Muscle layer of colon (tissue), 2 donors: ENCODE measurements around the gene SYT3.
"Not testable (repeated sequence)": the region's sequence is repeated elsewhere in the genome, so short reads cannot be mapped to it uniquely, and the experiment has no call there.

ENCODE experiments used
- H3K27ac ChIP-seq: one replicate; pipeline ENCODE4 v1.7.0; 2013; ENCODE audit warnings: low read depth, mild to moderate bottlenecking, low read length, moderate library complexity
- H3K27me3 ChIP-seq, 2 donors: one replicate each; pipeline ENCODE4 v1.7.0; 2013; ENCODE audit warnings: low read length in 2 of 2, mild to moderate bottlenecking in 2 of 2; ENCODE audit not compliant: insufficient read depth in 2 of 2, control insufficient read depth in 1 of 2
- H3K36me3 ChIP-seq: one replicate; pipeline ENCODE4 v1.7.0; 2013; ENCODE audit warnings: mild to moderate bottlenecking, low read length; ENCODE audit not compliant: insufficient read depth
- H3K4me1 ChIP-seq: one replicate; pipeline ENCODE4 v1.7.0; 2013; ENCODE audit warnings: mild to moderate bottlenecking, low read length; ENCODE audit not compliant: insufficient read depth
- H3K4me3 ChIP-seq, 2 donors: one replicate each; pipeline ENCODE4 v1.7.0; 2013; ENCODE audit warnings: low read length in 2 of 2, low read depth in 1 of 2, mild to moderate bottlenecking in 1 of 2, moderate library complexity in 1 of 2
- H3K9ac ChIP-seq: one replicate; pipeline ENCODE4 v1.7.0; 2013; ENCODE audit warnings: low read length
- H3K9me3 ChIP-seq: one replicate; pipeline ENCODE4 v1.7.0; 2013; ENCODE audit warnings: mild to moderate bottlenecking, low read length
- donor health status: abdominal sarcoma.
- donor health status: Adenocarcinoma of cecum.

The SYT3 gene

GRCh38 chr19:50628551-50628950, 11.1 kb downstream of the SYT3 start:
- H3K4me3 ChIP-seq, result no peak overlapping the region
- no peaks in the 10 kb centered on the region for H3K36me3 ChIP-seq
- H3K27me3 ChIP-seq, result peaks cover 0 to 3% of the 10 kb centered on the region in 2 donors

GRCh38 chr19:50628146-50628545, 11.5 kb downstream of the SYT3 start:
- Histone ChIP-seq H3K9me3 (no peaks in the 10 kb centered on the region), H3K27me3 (peaks cover 0 to 3% of the 10 kb centered on the region in 2 donors)

More at GRCh38 chr19:50628551-50628950, 11.1 kb downstream of the SYT3 start:
- no peak overlapping the region for H3K9ac ChIP-seq
- H3K4me1 ChIP-seq, result no peaks in the 10 kb centered on the region
- no peak overlapping the region for H3K27ac ChIP-seq
- H3K9me3 ChIP-seq, result peaks cover 3% of the 10 kb centered on the region

GRCh38 chr19:50626795-50627194, 12.9 kb downstream of the SYT3 start:
- Histone ChIP-seq H3K4me1 (no peaks in the 10 kb centered on the region), H3K9me3 (no peaks in the 10 kb centered on the region), H3K27me3 (no peaks in the 10 kb centered on the region), H3K36me3 (no peaks in the 10 kb centered on the region), H3K4me3 (no peak overlapping the region), H3K27ac (no peak overlapping the region), H3K9ac (no peak overlapping the region)

More at GRCh38 chr19:50628146-50628545, 11.5 kb downstream of the SYT3 start:
- Histone ChIP-seq H3K36me3 (no peaks in the 10 kb centered on the region), H3K4me3 (no peak overlapping the region), H3K27ac (no peak overlapping the region), H3K9ac (no peak overlapping the region), H3K4me1 (no peaks in the 10 kb centered on the region)

- H3K9ac ChIP-seq, result no peak overlapping the region
- H3K27me3 ChIP-seq, result no peaks in the 10 kb centered on the region
- no peaks in the 10 kb centered on the region for H3K9me3 ChIP-seq
- H3K4me3 ChIP-seq, result no peak overlapping the region
- H3K4me1 ChIP-seq, result no peaks in the 10 kb centered on the region
- H3K36me3 ChIP-seq, result no peaks in the 10 kb centered on the region
- H3K27ac ChIP-seq, result no peak overlapping the region
These were observed 13.7 kb downstream of the SYT3 start for GRCh38 chr19:50626011-50626410.

- Histone ChIP-seq H3K4me1 (no peaks in the 10 kb centered on the region), H3K9ac (no peak overlapping the region), H3K27me3 (no peaks in the 10 kb centered on the region), H3K36me3 (no peaks in the 10 kb centered on the region), H3K27ac (no peak overlapping the region), H3K4me3 (no peak overlapping the region), H3K9me3 (no peaks in the 10 kb centered on the region)
These were observed 14.6 kb downstream of the SYT3 start for GRCh38 chr19:50624949-50625600.

GRCh38 chr19:50620394-50620906, 19.2 kb downstream of the SYT3 start:
- H3K4me3 ChIP-seq, H3K36me3 ChIP-seq, H3K27me3 ChIP-seq, H3K27ac ChIP-seq, H3K9me3 ChIP-seq, H3K9ac ChIP-seq, H3K4me1 ChIP-seq: not testable (repeated sequence)

- not testable (repeated sequence) for H3K9ac ChIP-seq
These were observed 20.5 kb downstream of the SYT3 start for GRCh38 chr19:50619184-50619583.

GRCh38 chr19:50618379-50618778, 21.3 kb downstream of the SYT3 start:
- H3K4me1 ChIP-seq, H3K9ac ChIP-seq, H3K36me3 ChIP-seq, H3K27ac ChIP-seq, H3K27me3 ChIP-seq, H3K9me3 ChIP-seq, H3K4me3 ChIP-seq: not testable (repeated sequence)

More at GRCh38 chr19:50619184-50619583, 20.5 kb downstream of the SYT3 start:
- H3K27me3 ChIP-seq, H3K9me3 ChIP-seq, H3K36me3 ChIP-seq, H3K27ac ChIP-seq, H3K4me1 ChIP-seq, H3K4me3 ChIP-seq: not testable (repeated sequence)

- not testable (repeated sequence) for H3K27ac ChIP-seq, H3K9ac ChIP-seq, H3K9me3 ChIP-seq, H3K36me3 ChIP-seq, H3K27me3 ChIP-seq, H3K4me3 ChIP-seq, H3K4me1 ChIP-seq
These were observed 26.9 kb downstream of the SYT3 start for GRCh38 chr19:50612504-50613404.

- no peaks in the 10 kb centered on the region for H3K36me3 ChIP-seq
- H3K4me1 ChIP-seq, result no peaks in the 10 kb centered on the region
- H3K27ac ChIP-seq, result no peak overlapping the region
- H3K27me3 ChIP-seq, result peaks cover 6 to 19% of the 10 kb centered on the region in 2 donors
- no peaks in the 10 kb centered on the region for H3K9me3 ChIP-seq
- H3K4me3 ChIP-seq, result no peak overlapping the region
- no peak overlapping the region for H3K9ac ChIP-seq
These were observed 31.6 kb downstream of the SYT3 start for GRCh38 chr19:50607874-50608785.

- no peaks in the 10 kb centered on the region for H3K4me1 ChIP-seq
- H3K27me3 ChIP-seq, result peaks cover 6 to 24% of the 10 kb centered on the region in 2 donors
- H3K36me3 ChIP-seq, result no peaks in the 10 kb centered on the region
- H3K9ac ChIP-seq, result no peak overlapping the region
- H3K9me3 ChIP-seq, result no peaks in the 10 kb centered on the region
- no peak overlapping the region for H3K27ac ChIP-seq
- H3K4me3 ChIP-seq, result no peak overlapping the region
These were observed 32.3 kb downstream of the SYT3 start for GRCh38 chr19:50607388-50607787.
